SJCRH30 (cell line): Measurements from ENCODE around the gene TACC2. TPM values are rescaled to one million over a fixed set of nuclear protein-coding genes. Genes with fewer than 3 reads are reported as not detected.

Experiments
- DNase-seq, 2 experiments: peaks; one replicate each; pipeline ENCODE4 v3.0.0-alpha.2; 2015 to 2020
- H3K27ac ChIP-seq: fragments of 250-450 bp; sonication (Bioruptor Pico); 2 replicates; pipeline ENCODE4 v1.5.1; 2020; ENCODE audit warnings: mild to moderate bottlenecking, moderate library complexity
- H3K27me3 ChIP-seq: fragments of 250-450 bp; sonication (Bioruptor Pico); 2 replicates; pipeline ENCODE4 v1.5.1; 2020; ENCODE audit warnings: mild to moderate bottlenecking, moderate library complexity
- H3K36me3 ChIP-seq: fragments of 250-450 bp; sonication (Bioruptor Pico); 2 replicates; pipeline ENCODE4 v1.5.1; 2020; ENCODE audit warnings: mild to moderate bottlenecking, moderate library complexity
- H3K4me1 ChIP-seq: fragments of 250-450 bp; sonication (Bioruptor Pico); 2 replicates; pipeline ENCODE4 v1.5.1; 2020; ENCODE audit warnings: mild to moderate bottlenecking, moderate library complexity
- H3K4me3 ChIP-seq: fragments of 250-450 bp; sonication (Bioruptor Pico); 2 replicates; pipeline ENCODE4 v1.5.1; 2020; ENCODE audit warnings: mild to moderate bottlenecking, moderate library complexity
- H3K9me3 ChIP-seq: fragments of 250-450 bp; sonication (Bioruptor Pico); replicated peaks from 2 replicates; pipeline ENCODE4 v1.5.1; 2020; ENCODE audit warnings: mild to moderate bottlenecking, moderate library complexity
- total RNA-seq: library from RNA; depleted of rRNA; stranded (reverse); fragments of >200 nt; shearing (Covaris generic); gene quantifications from 2 replicates; pipeline ENCODE4 v1.2.3, GENCODE V29; 2014

TACC2 gene
- total RNA-seq, 1 experiment from 2014 or later, result 30.5 TPM

- Histone ChIP-seq H3K27me3 (no peaks in the 10 kb centered on the region), H3K27ac (no peak overlapping the region), H3K36me3 (peaks cover 44% of the 10 kb centered on the region), H3K4me1 (no peaks in the 10 kb centered on the region), H3K9me3 (no peaks in the 10 kb centered on the region), H3K4me3 (no peak overlapping the region)
- DNase-seq, result no peak
Measured at GRCh38 chr10:122243550-122243949, 254.6 kb downstream of the TACC2 start.

- H3K4me3 ChIP-seq, result no peak overlapping the region
- peaks cover 40% of the 10 kb centered on the region for H3K36me3 ChIP-seq
- no peaks in the 10 kb centered on the region for H3K27me3 ChIP-seq
- DNase-seq, result no peak
- H3K4me1 ChIP-seq, result no peaks in the 10 kb centered on the region
- H3K27ac ChIP-seq, result no peak overlapping the region
- H3K9me3 ChIP-seq, result no peaks in the 10 kb centered on the region
Measured at GRCh38 chr10:122244001-122244975, 255.3 kb downstream of the TACC2 start.

GRCh38 chr10:122245136-122245535, 256.2 kb downstream of the TACC2 start:
- DNase-seq, result no peak
- peaks cover 31% of the 10 kb centered on the region for H3K36me3 ChIP-seq
- H3K4me3 ChIP-seq, result no peak overlapping the region
- no peaks in the 10 kb centered on the region for H3K9me3 ChIP-seq
- H3K27me3 ChIP-seq, result no peaks in the 10 kb centered on the region
- no peaks in the 10 kb centered on the region for H3K4me1 ChIP-seq
- H3K27ac ChIP-seq, result no peak overlapping the region

- peaks cover 25% of the 10 kb centered on the region for H3K36me3 ChIP-seq
Measured at GRCh38 chr10:122245897-122246296, 256.9 kb downstream of the TACC2 start.

GRCh38 chr10:122246830-122247520, 258.0 kb downstream of the TACC2 start:
- H3K27me3 ChIP-seq, result no peaks in the 10 kb centered on the region
- H3K4me3 ChIP-seq, result no peak overlapping the region
- no peaks in the 10 kb centered on the region for H3K4me1 ChIP-seq
- DNase-seq, result no peak
- no peak overlapping the region for H3K27ac ChIP-seq
- no peaks in the 10 kb centered on the region for H3K9me3 ChIP-seq
- H3K36me3 ChIP-seq, result peaks cover 20% of the 10 kb centered on the region

More at GRCh38 chr10:122245897-122246296, 256.9 kb downstream of the TACC2 start:
- no peak overlapping the region for H3K27ac ChIP-seq
- no peaks in the 10 kb centered on the region for H3K27me3 ChIP-seq
- no peak overlapping the region for H3K4me3 ChIP-seq
- H3K9me3 ChIP-seq, result no peaks in the 10 kb centered on the region
- no peaks in the 10 kb centered on the region for H3K4me1 ChIP-seq
- DNase-seq, result no peak

GRCh38 chr10:122248356-122249302, 259.7 kb downstream of the TACC2 start:
- Histone ChIP-seq H3K4me3 (no peak overlapping the region), H3K9me3 (no peaks in the 10 kb centered on the region), H3K36me3 (peaks cover 12% of the 10 kb centered on the region), H3K27ac (no peak overlapping the region), H3K27me3 (no peaks in the 10 kb centered on the region), H3K4me1 (no peaks in the 10 kb centered on the region)
- DNase-seq, result no peak

GRCh38 chr10:122249303-122249850, 260.4 kb downstream of the TACC2 start:
- DNase-seq, result no peak
- no peaks in the 10 kb centered on the region for H3K9me3 ChIP-seq
- no peaks in the 10 kb centered on the region for H3K27me3 ChIP-seq
- H3K4me1 ChIP-seq, result no peaks in the 10 kb centered on the region
- H3K36me3 ChIP-seq, result peaks cover 9% of the 10 kb centered on the region; the same call in 1 of the 2 replicates
- H3K27ac ChIP-seq, result no peak overlapping the region
- H3K4me3 ChIP-seq, result no peak overlapping the region

- no peaks in the 10 kb centered on the region for H3K27me3 ChIP-seq
- no peaks in the 10 kb centered on the region for H3K9me3 ChIP-seq
- no peak overlapping the region for H3K4me3 ChIP-seq
- H3K4me1 ChIP-seq, result no peaks in the 10 kb centered on the region
- no peak for DNase-seq
- peaks cover 3% of the 10 kb centered on the region; the same call in 1 of the 2 replicates for H3K36me3 ChIP-seq
- no peak overlapping the region for H3K27ac ChIP-seq
Measured at GRCh38 chr10:122249991-122250750, 261.2 kb downstream of the TACC2 start.

- H3K27me3 ChIP-seq, result no peaks in the 10 kb centered on the region
- H3K9me3 ChIP-seq, result no peaks in the 10 kb centered on the region
- DNase-seq, result no peak
Measured at GRCh38 chr10:122251459-122252255, 262.7 kb downstream of the TACC2 start.

GRCh38 chr10:122252805-122253204, 263.8 kb downstream of the TACC2 start:
- Histone ChIP-seq H3K36me3 (peaks cover 3% of the 10 kb centered on the region; the same call in 1 of the 2 replicates), H3K4me3 (no peak overlapping the region), H3K27me3 (no peaks in the 10 kb centered on the region), H3K9me3 (no peaks in the 10 kb centered on the region), H3K4me1 (no peaks in the 10 kb centered on the region), H3K27ac (no peak overlapping the region)
- no peak for DNase-seq

More at GRCh38 chr10:122251459-122252255, 262.7 kb downstream of the TACC2 start:
- H3K4me3 ChIP-seq, result no peak overlapping the region
- H3K27ac ChIP-seq, result no peak overlapping the region
- H3K4me1 ChIP-seq, result no peaks in the 10 kb centered on the region
- peaks cover 3% of the 10 kb centered on the region; the same call in 1 of the 2 replicates for H3K36me3 ChIP-seq

GRCh38 chr10:122253605-122254004, 264.6 kb downstream of the TACC2 start:
- Histone ChIP-seq H3K4me3 (no peak overlapping the region), H3K27me3 (no peaks in the 10 kb centered on the region), H3K4me1 (peaks cover 2% of the 10 kb centered on the region; the same call in 1 of the 2 replicates), H3K36me3 (peaks cover 3% of the 10 kb centered on the region; the same call in 1 of the 2 replicates), H3K9me3 (no peaks in the 10 kb centered on the region), H3K27ac (no peak overlapping the region)
- DNase-seq, result no peak

- no peak overlapping the region for H3K27ac ChIP-seq
- no peaks in the 10 kb centered on the region for H3K9me3 ChIP-seq
- H3K4me3 ChIP-seq, result no peak overlapping the region
- no peak for DNase-seq
- H3K27me3 ChIP-seq, result no peaks in the 10 kb centered on the region
- H3K4me1 ChIP-seq, result peaks cover 6% of the 10 kb centered on the region; the same call in 1 of the 2 replicates
- H3K36me3 ChIP-seq, result peaks cover 3% of the 10 kb centered on the region; the same call in 1 of the 2 replicates
Measured at GRCh38 chr10:122254831-122255230, 265.9 kb downstream of the TACC2 start.
